Fibroblast of upper back skin (primary cell): Measurements from ENCODE around the gene GSTA2.
A peak's percentile ranks its signal among the peaks of the same experiment; 100 is the strongest.
"Not testable (repeated sequence)": the region's sequence is repeated elsewhere in the genome, so short reads cannot be mapped to it uniquely, and the experiment has no call there.

Source experiments
- DNase-seq: peaks from one replicate; pipeline ENCODE4 v3.0.0-alpha.2; 2013

GSTA2 gene

GRCh38 chr6:52759085-52759484 lies 4.2 kb downstream of the GSTA2 start:
- DNase-seq: no peak

GRCh38 chr6:52757651-52758338 lies 5.5 kb downstream of the GSTA2 start:
- DNase-seq: peak; percentile 93

- DNase-seq: no peak
Measured at GRCh38 chr6:52754443-52754842, 8.8 kb downstream of the GSTA2 start.

GRCh38 chr6:52753137-52753536 lies 10.1 kb downstream of the GSTA2 start:
- DNase-seq: not testable (repeated sequence)

GRCh38 chr6:52752310-52752709 lies 11.0 kb downstream of the GSTA2 start:
- DNase-seq: no peak

GRCh38 chr6:52749556-52750152 lies 13.6 kb downstream of the GSTA2 start:
- no peak for DNase-seq

GRCh38 chr6:52747301-52747700 lies 16.0 kb downstream of the GSTA2 start:
- peak; percentile 80 for DNase-seq

- DNase-seq: no peak
Measured at GRCh38 chr6:52746213-52746612, 17.1 kb downstream of the GSTA2 start.

- no peak for DNase-seq
Measured at GRCh38 chr6:52745764-52746201, 17.5 kb downstream of the GSTA2 start.

GRCh38 chr6:52741872-52742271 lies 21.4 kb downstream of the GSTA2 start:
- no peak for DNase-seq

GRCh38 chr6:52739627-52740026 lies 23.6 kb downstream of the GSTA2 start:
- DNase-seq: no peak

GRCh38 chr6:52739134-52739533 lies 24.1 kb downstream of the GSTA2 start:
- no peak for DNase-seq

- no peak for DNase-seq
Measured at GRCh38 chr6:52736145-52736544, 27.1 kb downstream of the GSTA2 start.

- DNase-seq: no peak
Measured at GRCh38 chr6:52735071-52735470, 28.2 kb downstream of the GSTA2 start.

GRCh38 chr6:52734072-52734471 lies 29.2 kb downstream of the GSTA2 start:
- no peak for DNase-seq

GRCh38 chr6:52733172-52733571 lies 30.1 kb downstream of the GSTA2 start:
- no peak for DNase-seq

GRCh38 chr6:52731719-52732118 lies 31.6 kb downstream of the GSTA2 start:
- no peak for DNase-seq

GRCh38 chr6:52729576-52729975 lies 33.7 kb downstream of the GSTA2 start:
- DNase-seq: no peak

- no peak for DNase-seq
Measured at GRCh38 chr6:52728394-52728793, 34.9 kb downstream of the GSTA2 start.

GRCh38 chr6:52727908-52728307 lies 35.4 kb downstream of the GSTA2 start:
- DNase-seq: no peak

GRCh38 chr6:52726741-52727535 lies 36.3 kb downstream of the GSTA2 start:
- no peak for DNase-seq

GRCh38 chr6:52726193-52726542 lies 37.1 kb downstream of the GSTA2 start:
- no peak for DNase-seq

GRCh38 chr6:52725535-52726192 lies 37.6 kb downstream of the GSTA2 start:
- no peak for DNase-seq

GRCh38 chr6:52725143-52725534 lies 38.1 kb downstream of the GSTA2 start:
- DNase-seq: no peak
